8988T (cell line): ENCODE results near the gene FANK1.
A peak's percentile ranks its signal among the peaks of the same experiment; 100 is the strongest.
"Not testable (repeated sequence)": the region's sequence is repeated elsewhere in the genome, so short reads cannot be mapped to it uniquely, and the experiment has no call there.

Source experiments
- DNase-seq: peaks from one replicate; pipeline ENCODE4 v3.0.0; 2011

Gene FANK1

DNA sequence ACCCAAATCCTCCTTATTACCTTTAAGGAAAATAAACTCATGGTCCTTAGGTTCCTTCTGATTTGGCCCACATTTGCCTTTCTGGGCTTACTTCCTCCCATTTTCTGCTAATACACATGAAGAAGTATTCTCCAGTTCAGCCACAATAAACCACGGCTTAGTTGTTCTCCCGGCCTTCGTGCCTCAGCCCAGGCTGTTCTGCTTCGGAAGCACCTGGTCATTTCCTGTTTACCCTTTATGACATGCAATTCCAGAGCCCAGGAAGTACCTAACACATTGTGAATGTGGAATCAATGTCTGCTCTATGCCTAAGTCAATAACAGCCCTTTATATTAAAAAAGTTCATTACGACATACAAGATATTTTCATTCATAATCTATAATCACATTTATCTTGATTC lies 4.0 kb upstream of the FANK1 start:
- DNase-seq, result peak; percentile 16

DNA sequence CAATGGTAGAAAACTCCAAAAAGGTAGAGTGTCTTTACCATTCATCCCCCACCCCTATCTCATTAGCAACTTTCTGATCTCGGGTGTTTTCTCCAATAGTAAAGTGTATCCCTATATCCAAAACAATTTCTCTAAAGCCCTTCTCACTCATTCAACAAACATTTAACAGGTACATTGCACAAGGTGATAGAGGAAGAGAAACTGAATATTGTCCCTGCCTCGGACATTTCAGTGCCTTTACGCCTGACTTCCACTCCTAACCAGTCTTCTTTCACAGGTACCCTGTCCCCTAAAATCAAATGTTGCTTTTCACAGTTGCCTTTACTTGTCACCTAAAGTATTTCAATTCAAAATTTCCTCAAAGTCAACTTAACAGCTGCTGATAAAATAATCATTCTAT lies 2.2 kb upstream of the FANK1 start:
- DNase-seq, result not testable (repeated sequence)

DNA sequence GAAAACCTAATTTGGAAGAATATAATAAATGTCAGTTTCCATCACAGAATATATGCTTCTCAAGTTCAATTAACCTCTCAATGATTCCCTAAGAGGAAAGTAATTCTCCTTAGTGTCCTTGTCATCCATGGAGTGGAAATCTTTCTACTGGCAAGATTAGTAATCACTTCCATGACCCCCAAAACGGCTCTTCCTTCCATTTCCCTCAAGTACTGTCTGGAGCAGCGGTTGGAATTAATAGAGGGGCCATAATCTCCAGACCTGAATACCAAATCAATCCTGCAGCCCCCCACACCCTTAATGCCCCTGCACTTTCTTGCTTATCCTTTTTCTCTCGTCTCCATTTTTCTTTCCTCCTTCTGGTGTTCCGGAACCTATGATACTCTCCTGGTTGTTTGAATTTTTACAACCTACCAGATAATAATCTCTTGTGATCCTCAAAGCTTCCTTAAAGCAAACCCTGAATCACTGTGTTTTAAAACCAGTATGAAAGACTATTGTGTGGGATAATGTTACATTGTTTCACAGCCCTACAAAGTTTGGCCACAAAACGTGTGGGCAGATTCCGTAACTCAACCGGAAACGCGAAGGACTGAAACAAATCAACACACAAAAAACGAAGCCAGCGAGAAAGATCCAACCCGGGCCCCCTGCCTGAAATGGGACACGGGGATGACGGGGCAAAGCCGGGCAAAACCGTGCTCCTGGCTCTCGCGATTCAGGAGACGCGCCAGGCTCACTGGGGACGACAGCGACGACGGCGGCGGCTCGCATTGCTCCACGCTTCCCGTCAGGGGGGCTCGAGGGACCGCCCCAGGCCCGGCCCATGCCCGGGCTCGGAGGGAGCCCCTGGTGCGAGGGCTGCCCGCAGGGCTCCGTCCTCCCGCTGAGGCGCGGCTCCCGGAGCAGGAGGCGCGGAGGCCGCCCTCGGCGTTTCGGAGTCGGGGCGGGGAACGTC lies 955 bp upstream of the FANK1 start:
- peak; percentile 20 for DNase-seq

DNA sequence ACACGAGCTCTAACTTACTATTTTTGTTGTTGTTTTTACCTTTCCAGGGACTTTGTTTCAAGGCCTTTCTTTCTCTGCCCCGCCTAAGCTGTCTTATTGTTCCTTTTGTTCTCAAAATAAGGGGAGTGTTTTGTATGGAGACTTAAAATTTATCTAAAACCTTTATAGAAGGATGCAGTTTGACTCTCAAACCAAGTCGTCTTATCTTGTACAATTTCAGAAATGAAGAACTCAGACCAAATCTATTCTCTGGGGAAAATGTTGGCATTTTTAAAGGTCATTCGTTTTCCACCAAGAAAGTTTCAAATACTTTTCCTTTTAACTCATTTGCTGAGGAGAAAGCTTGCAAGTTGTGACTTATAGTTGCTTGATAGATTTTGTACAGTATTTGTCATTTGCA lies 953 bp downstream of the FANK1 start:
- DNase-seq, result not testable (repeated sequence)

DNA sequence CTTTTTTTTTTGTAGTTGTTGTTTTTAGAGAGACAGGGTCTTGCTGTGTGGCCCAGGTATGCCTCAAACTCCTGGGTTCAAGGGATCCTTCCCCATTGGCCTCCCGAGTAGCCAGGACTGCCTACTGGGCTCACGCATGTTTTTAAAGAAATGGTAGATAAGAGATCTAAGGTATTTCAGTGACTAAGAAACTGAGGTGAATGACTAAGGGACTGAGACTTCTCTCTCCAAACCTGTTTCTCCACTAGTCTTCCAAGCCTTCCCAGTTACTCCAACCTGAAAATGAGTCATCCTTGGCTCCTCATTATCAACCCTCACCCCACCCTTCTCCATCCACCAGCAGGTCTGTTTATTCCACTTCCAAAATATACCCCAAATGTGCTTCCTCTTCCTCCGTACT lies 4.6 kb downstream of the FANK1 start:
- peak; percentile 37 for DNase-seq

DNA sequence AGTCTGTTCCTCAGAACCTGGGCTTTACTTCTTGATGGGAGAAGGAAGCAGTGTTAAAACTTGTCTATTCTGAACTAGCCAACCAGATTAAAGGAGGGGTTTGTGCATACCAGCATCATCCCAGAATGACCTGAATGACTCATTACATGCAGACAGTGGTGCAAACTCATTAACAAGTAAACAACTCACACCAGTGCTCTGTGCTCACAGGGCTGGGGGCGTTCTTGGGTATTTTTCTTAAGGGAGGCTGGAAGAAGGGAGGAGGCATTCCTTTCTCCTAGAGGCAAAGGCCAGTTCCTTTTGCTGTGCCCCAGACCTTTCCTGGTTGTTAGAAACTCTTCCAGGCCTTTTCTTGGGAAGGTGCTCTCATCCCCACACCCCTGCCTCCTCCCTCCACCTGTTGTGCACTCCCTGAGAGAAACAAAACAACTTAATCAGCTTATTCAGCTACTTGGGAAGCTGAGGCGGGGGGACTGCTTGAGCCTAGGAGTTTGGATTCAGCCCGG lies 6.8 kb downstream of the FANK1 start:
- not testable (repeated sequence) for DNase-seq

DNA sequence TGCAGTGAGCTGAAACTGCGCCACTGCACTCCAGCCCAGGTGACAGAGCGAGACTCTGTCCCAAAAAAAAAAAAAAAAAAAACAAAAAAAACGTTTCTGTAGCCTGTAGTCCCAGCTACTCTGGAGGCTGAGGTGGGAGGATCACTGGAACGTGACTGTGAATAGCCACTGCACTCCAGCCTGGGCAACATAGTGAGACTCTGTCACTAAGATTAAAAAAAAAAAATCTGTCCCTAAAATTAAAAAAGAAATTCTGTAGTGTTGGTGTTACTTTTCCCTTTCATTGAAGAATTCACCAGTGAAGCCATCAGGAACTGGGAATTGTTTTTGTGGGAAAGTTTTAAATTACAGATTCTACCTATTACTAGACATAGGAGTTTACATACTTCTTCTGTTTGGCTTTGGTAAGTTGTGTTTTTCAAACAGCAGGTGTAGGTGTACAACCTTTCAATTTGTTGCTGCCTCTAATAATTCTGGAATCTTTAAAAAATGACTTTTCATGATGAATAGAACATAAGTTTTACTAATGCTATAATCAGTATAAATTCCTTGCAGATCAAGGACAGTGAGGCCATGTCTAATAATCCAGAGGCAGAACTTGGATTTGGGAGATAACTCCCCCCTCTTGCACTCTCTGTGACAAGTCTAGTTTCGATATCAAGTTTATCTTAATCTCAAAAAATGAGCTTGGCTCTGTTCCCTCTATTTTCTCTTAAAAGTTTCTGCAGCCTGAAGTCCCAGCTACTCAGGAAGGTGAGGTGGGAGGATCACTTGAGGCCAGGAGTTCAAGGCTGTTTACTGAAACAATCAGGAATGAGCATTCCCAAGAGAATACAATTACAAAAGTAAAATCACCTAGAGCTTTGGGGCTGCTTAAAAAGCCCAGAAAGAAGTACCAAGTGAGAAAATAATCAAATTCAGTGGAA lies 9.0 kb downstream of the FANK1 start:
- DNase-seq, result not testable (repeated sequence)

DNA sequence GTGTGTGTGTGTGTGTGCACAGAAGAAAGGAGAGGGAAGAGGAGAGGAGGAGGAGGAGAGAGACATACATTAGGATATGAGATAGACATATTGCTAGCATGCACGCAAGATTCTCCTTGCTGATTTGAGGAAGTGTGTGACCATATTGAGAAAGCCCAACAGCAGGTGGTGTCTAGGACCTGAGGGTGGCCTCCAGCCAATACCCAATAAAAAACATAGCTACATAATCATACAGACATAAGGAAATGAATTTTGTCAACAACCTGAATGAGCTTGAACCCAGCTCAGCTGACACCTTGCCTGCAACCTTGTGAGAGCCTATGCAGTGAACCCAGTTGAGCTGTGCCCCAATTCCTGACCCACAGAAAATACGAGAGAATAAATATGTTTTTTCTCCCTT lies 11.2 kb downstream of the FANK1 start:
- DNase-seq, result not testable (repeated sequence)

DNA sequence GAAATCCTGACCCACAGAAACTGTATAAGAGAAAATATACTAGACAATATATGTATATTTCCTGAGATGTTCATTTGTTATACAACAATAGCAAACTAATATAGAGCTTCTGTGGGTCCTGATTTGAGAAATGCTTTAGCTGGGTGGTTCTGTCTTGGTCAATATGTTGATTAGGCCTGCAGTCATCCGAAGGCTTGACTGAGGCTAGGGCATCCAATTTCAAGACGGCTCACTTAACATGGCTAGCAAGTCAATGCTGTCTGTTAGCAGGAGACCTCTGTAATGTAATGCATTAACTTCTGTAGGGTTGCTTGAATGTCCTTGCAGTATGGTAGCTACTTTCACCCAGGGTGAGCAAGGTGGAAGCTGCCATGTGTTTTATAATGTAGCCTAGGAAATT lies 12.4 kb downstream of the FANK1 start:
- not testable (repeated sequence) for DNase-seq

DNA sequence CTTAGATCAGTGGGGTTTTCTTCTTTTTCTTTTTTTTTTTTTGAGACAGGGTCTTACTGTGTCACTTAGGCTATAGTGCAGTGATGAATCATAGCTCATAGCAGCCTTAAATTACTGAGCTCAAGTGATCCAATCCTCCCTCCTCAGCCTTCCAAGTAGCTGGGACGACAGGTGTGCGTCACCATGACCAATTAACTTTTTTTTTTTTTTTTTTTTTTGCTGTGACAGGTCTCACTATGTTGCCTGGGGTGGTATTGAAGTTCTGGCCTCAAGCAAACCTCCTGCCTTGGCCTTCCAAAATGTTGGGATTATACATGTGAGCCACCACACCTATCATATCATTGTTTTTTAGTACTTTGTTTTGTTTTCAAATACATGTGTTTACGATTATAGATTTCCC lies 13.1 kb downstream of the FANK1 start:
- not testable (repeated sequence) for DNase-seq

DNA sequence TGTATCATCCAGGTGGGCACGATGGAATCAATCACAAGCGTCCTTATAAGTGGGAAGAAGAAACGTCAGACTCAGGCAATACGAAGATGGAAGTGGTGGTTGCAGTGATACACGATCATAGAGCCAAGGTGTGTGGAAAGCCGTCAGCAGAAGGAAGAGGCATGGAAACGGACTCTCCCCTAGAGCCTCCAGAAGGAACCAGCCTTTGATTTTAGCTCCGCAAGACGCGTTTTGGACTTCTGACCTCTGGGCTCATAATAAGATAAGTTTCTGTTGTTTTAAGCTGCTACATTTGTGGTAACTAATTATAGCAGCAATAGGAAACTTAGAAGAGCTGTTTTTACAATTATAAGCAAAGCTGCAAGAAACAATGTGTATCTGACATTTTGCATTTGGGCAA lies 14.8 kb downstream of the FANK1 start:
- DNase-seq, result no peak

DNA sequence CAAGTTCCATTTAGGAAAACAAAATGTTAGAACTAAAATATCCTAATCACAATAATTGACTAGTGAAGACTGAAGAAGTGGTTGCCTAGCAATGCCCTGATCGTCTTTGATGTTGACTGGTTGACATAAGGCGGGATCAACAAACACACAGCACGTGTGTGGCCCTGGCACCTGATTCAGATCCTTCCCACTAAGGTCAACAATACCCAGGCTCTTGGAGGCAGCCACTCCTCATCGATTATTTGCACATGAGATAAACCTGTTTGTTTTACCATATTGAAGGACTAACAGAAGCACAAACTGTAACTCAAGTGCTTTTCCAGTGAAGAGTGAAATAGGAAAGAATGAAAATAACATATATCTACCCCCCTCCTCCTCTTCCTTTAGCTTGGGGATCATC lies 15.6 kb downstream of the FANK1 start:
- no peak for DNase-seq

DNA sequence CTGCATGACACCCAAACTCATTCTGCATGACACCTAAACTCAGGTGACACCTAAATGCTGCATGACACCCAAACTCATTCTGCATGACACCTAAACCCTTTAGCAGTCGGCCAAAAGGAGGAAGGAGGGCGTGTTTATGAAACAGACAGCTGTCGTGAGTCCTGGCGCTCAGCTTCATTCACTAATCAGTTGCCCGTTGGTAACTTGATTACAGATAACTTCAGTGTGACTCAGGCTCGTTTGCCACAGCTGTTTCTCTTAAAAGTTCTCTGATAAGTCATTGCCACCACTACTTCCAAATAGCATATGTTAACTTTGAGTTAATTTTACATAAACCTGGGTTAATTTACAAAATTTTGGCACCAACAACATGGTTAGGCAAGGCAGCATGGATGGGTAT lies 16.9 kb downstream of the FANK1 start:
- not testable (repeated sequence) for DNase-seq

DNA sequence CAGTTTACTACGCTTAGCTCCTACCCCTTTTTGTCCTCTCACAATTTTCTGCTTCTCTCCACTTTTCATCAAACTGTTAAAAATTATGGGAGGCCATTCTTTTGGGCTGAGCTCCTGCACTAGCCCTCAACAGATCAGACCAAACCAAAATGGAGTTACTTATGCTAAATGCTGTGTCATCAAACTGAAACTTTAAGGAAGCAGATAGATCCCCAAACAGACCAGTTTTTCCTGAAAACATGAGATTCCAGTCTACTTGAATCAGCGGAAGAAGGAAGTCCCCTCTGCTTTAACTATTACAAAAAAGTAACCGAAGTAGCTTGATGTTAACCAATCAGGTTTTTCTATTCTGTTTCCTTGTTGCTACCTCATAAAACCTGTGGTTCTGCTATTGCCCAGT lies 20.6 kb downstream of the FANK1 start:
- DNase-seq, result no peak

DNA sequence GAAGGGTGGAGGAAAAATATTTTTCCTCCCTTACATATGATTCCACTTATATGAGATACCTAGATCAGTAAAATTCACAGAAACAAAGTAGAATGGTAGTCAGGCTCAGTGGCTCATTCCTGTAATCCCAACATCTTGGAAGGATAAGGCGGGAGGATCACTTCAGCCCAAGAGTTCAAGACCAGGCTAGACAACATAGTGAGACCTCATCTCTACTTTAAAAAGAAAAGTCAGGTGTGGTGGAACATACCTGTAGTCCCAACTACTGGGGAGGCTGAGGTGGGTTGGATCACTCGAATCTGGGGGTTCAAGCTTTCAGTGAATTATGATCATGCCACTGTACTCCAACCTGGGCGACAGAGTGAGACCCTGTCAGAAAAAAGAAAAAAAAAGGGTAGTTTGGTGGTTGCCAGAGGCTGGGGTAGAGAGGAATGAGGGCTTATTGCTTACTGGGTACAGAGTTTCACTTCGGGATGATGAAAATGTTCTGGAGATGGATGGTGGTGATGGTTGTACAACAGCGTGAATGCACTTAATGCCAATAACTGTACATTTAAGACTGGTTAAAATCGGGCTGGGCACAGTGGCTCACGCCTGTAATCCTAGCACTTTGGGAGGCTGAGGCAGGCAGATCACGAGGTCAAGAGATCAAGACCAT lies 21.5 kb downstream of the FANK1 start:
- DNase-seq, result not testable (repeated sequence)

DNA sequence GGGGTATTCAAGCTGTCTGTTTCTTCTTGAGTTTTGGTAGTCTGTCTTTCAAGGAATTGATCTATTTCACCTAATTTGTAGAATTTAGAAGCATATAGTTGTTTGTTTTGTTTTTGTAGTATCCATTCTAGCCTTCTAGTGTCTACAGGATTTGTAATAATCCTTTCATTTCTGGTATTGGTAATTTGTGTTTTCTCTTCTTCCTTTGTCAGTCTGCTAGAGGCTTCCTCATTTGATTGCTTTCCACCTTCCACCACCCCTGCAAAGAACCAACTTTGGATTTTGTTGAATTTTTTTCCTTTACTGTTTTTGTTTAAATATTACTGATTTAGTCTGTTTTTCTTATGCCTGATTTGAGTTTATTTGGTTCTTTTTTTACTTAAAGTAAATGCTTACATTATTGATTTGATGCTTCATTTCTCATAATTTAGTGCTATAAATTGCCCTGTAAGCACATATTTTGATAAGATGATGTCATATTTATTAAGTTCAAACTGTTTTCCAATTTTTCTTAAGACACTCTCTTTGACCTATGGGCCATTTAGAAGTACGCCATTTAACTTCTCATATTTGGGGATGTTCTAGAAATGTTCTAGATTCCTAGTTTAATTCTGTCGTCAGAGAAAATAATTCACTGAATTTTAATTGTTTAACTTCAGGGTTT lies 25.4 kb downstream of the FANK1 start:
- not testable (repeated sequence) for DNase-seq

DNA sequence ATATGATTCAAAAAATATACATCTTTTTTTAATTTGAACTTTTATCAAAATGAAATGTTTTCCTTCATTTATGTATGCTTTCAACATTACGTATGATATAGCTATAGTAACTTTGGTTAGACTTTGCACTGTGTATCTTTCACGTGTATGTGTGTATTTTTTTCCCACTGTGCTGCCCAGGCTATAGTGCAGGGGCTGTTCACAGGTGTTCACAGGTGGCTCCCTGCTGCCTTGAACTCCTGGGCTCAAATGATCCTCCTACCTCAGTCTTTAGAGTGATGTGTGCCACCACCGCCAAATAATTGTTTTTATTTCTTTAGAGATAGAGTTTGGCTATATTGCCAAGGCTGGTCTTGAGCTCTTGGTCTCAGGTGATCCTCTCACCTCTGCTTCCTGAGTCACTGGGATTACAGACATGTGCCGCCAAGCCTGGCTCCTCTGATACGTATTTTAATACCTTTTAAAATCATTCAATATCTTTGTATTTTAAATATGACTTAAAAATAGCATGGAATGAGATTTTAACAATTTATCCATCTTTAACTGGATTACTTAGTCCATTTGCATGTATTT lies 29.0 kb downstream of the FANK1 start:
- DNase-seq, result no peak

DNA sequence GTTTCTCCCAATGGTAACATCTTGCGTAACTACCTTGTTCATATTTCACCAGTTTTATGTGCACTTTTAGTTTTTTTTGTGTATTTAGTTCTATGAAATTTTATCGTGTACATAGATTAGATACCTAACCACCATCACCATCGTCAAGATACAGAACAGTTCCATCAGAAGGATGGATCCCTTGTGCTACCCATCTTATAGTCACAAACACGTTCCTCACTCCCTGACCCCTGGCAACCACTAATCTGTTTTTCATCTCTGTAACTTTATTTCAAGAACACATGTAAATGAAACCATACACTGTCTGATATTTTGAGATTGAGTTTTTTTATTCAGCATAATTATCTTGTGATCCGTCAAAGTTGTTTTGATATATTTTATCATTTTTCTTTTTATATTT lies 29.9 kb downstream of the FANK1 start:
- no peak for DNase-seq

DNA sequence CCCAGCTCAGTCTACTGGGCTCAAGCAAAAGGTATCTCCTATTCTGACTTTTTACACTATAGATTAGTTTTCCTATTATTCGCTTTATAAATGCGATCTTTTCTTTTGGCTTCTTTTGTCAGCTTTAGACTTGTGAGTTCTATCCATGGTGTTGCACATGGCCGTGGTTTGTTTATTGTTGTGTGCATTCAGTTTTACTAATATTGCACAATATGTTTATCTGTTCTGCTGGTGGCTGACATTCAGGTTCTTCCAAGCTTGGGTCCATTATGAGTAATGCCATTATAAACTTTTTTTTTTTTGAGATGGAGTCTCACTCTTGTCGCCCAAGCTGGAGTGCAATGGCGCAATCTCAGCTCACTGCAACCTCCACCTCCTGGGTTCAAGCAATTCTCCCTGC lies 30.9 kb downstream of the FANK1 start:
- DNase-seq, result not testable (repeated sequence)

DNA sequence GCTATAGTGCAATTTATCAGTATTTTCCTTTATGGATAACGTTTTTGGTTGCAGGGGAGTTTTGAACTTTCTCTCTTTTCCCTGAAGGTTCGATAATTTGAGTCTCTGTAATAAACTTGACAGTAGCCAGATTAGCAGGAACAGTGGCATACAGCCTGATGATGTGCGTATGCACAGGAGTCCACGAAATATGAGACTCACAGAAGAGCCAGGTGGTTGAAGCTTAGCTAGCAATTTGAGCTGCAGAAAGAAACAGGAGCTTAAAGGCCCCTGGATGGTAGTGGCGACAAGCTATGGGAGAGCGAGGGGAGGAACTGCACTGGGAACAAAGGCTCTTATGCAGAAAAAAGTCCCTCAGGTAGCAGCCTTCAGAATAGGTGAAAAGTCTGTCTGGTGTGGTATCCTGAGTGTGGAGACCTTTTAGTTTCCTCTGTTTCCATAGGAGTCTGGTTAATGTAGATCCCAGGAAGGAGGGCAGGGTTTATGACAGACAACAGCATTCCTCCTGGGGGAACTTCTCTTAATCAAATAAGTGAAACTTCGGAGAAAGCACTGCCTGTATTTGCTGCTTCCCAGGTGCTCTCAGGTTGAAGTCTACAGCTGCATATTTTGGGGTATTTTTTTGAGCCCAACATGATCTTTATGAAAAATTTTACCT lies 32.7 kb downstream of the FANK1 start:
- no peak for DNase-seq

DNA sequence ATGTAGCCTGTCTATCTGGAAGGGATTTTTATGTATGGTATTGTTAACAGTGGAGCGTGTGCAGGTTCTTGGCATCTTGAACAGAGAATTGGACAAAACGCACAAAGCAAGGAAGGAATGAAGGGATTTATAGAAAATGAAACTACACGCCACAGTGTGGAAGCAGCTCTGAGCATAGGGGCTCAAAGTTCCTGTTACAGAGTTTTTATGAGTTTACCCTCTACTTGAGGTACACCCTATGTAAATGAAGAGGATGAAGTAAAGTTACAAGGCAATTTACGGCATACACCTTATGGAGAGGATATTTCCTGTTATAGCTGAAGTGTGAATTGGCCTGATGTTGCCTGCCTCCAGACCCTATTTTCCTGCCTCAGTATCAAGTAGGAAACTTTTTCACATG lies 33.3 kb downstream of the FANK1 start:
- no peak for DNase-seq
